IMR-90 (cell line): ENCODE data around the gene PLXNA4.

Experiments
- CEBPB ChIP-seq: IDR thresholded peaks from 2 replicates; pipeline ENCODE4 v1.6.1; 2012; ENCODE audit warnings: low read depth, low read length, improper control_type of control experiment
- CTCF ChIP-seq: conservative IDR thresholded peaks from 2 replicates; pipeline ENCODE4 v1.5.1; 2012; ENCODE audit warnings: mild to moderate bottlenecking, low read depth, low read length, improper control_type of control experiment
- MAFK ChIP-seq: IDR thresholded peaks from 2 replicates; pipeline ENCODE4 v1.6.1; 2012; ENCODE audit warnings: low read depth, low read length, improper control_type of control experiment
- POLR2A ChIP-seq: IDR thresholded peaks from 2 replicates; pipeline ENCODE4 v1.6.1; 2012; ENCODE audit warnings: mild to moderate bottlenecking, low read depth, low read length
- USF2 ChIP-seq: fragments of 150-350 bp; IDR thresholded peaks from 2 replicates; pipeline ENCODE4 v1.6.1; 2017; ENCODE audit warnings: mild to moderate bottlenecking, antibody characterized with exemption, low read length, low read depth

GRCh38 chr7:132446260-132446659, 130.0 kb downstream of the PLXNA4 start:
- TF ChIP-seq POLR2A, result no peak
- no peak for TF ChIP-seq CEBPB
- TF ChIP-seq CTCF, result no peak
- TF ChIP-seq USF2, result no peak
- TF ChIP-seq MAFK, result no peak
